ENCODE results near the gene CATSPERB. TPM values are rescaled to one million over a fixed set of nuclear protein-coding genes. Genes with fewer than 3 reads are reported as not detected.

CATSPERB gene
- total and polyA plus RNA-seq, 9 of the 15 experiments (the other 6 are each of a cell fraction or from before 2014, with no cell fraction given) = 0.05 to 1.4 (median 0.89) TPM

DNA sequence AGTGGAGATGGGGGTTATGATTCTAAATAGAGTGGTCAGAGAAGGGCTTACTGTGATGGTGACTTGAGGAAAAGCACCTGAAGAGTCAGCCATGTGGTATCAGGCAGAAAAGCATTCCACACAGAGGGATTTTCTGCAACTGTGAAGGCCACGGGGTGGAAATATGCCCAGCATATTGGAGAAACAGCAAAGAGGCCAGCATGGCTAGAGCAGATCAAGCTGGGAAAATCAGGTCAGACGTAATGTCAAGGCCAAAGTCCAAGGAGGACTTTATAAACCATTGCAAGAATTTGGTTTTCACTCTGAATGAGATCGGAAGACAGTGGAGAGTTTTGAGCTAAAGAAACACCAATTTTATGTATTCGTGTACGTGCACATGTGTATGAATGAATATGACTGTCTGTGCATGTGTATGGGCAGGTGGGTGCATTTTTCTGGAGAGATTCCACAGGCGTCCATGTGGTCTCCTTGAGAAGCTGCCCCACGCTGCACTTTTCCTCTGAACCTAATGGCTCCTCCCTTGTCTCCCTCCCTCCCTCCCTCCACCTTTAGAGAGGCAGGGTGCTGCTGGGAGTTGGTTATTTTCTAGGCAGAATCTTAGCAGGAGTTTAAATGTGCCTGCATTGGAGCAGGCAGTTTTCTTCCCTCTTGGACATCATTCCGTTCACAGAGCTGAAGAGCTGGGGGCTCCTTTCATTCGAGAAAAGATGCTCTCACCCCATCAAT lies 124.4 kb downstream of the CATSPERB start:
- no peaks in the 10 kb centered on the region for H3K9me3 ChIP-seq (replicated peaks; ENCODE audit: control insufficient read depth, insufficient read depth, low read depth, low read length)
- ATAC-seq = peak; percentile 47; the same call in 2 of the 3 replicates

More for the DNA sequence above, 124.4 kb downstream of the CATSPERB start:
- no TSS peak for BruUV-seq (replicated peaks)
- TF ChIP-seq MCM5 (IDR thresholded peaks at IDR 0.05; ENCODE audit: low read depth) = no peak
- TF ChIP-seq TEAD1 (CRISPR knock-in tag; IDR thresholded peaks at IDR 0.05) = no peak
- TF ChIP-seq, protein P1, sequence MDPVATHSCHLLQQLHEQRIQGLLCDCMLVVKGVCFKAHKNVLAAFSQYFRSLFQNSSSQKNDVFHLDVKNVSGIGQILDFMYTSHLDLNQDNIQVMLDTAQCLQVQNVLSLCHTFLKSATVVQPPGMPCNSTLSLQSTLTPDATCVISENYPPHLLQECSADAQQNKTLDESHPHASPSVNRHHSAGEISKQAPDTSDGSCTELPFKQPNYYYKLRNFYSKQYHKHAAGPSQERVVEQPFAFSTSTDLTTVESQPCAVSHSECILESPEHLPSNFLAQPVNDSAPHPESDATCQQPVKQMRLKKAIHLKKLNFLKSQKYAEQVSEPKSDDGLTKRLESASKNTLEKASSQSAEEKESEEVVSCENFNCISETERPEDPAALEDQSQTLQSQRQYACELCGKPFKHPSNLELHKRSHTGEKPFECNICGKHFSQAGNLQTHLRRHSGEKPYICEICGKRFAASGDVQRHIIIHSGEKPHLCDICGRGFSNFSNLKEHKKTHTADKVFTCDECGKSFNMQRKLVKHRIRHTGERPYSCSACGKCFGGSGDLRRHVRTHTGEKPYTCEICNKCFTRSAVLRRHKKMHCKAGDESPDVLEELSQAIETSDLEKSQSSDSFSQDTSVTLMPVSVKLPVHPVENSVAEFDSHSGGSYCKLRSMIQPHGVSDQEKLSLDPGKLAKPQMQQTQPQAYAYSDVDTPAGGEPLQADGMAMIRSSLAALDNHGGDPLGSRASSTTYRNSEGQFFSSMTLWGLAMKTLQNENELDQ (CRISPR knock-in tag; IDR thresholded peaks at IDR 0.05; ENCODE audit: borderline replicate concordance) = no peak
- no peak for TF ChIP-seq ZNF24 (IDR thresholded peaks at IDR 0.05)
- TF ChIP-seq TSC22D4 (tag; IDR thresholded peaks at IDR 0.05) = no peak
- TF ChIP-seq ZNF668 (CRISPR knock-in tag; IDR thresholded peaks at IDR 0.05) = no peak
- no peak for TF ChIP-seq CHAMP1 (IDR thresholded peaks at IDR 0.05)
- no peak for TF ChIP-seq ZNF507 (tag; conservative IDR thresholded peaks at IDR 0.05)
- TF ChIP-seq ZNF140 (CRISPR knock-in tag; IDR thresholded peaks at IDR 0.05) = no peak
- TF ChIP-seq TSHZ1 (CRISPR knock-in tag; IDR thresholded peaks at IDR 0.05) = no peak
- Histone ChIP-seq H3K4me1 (replicated peaks in 1 of 2; ENCODE audit: control insufficient read depth in 2 of 2, insufficient read depth in 2 of 2, low read length in 2 of 2) (no peaks in the 10 kb centered on the region; a peak in 1 of 5 replicates), H3K9me1 (ENCODE audit: control insufficient read depth, insufficient read depth, low read length) (no peaks in the 10 kb centered on the region), H3K4me2 (ENCODE audit: insufficient read depth, low read length) (no peak overlapping the region), H2AFZ (ENCODE audit: low read depth, low read length) (peak overlapping the region; percentile 72), H3K79me2 (ENCODE audit: control insufficient read depth, insufficient read depth, low read length) (no peaks in the 10 kb centered on the region), H3K27ac (ENCODE audit: extremely low read depth, low read depth, low read length) (no peak overlapping the region), H3K36me3 (ENCODE audit: control insufficient read depth, insufficient read depth, low read length) (no peaks in the 10 kb centered on the region), H3K4me3 (no peak overlapping the region), H4K20me1 (replicated peaks; ENCODE audit: control insufficient read depth, insufficient read depth, low read length) (no peaks in the 10 kb centered on the region), H3K27me3 (ENCODE audit: control insufficient read depth in 2 of 2, insufficient read depth in 2 of 2, low read length in 2 of 2) (no peaks in the 10 kb centered on the region; a peak in 1 of 5 replicates), H3K9ac (ENCODE audit: insufficient read depth in 1 of 2, low read depth in 2 of 2, low read length in 2 of 2) (no peak overlapping the region)
- WGBS (ENCODE audit: insufficient coverage, low coverage, missing lambda C conversion rate) = 56% methylated on average over 7 of the region's 9 CpGs
- in situ Hi-C loops (cut with MboI) = no loop called here
- FAIRE-seq (no peak), DNase-seq (ENCODE audit: extremely low read depth in 1 of 4, low spot score in 3 of 4) (peak in 1 of 4 experiments; percentile 13)
- ChIA-PET POLR2A (interaction anchor here (0.6 to 1.5 kb wide), 2 partner anchors 10 to 105 kb away, joined by 3 read pairs; no protein-coding TSS in a partner anchor), CTCF (ENCODE audit: low intra/inter-chr PET ratio) (no interaction called here)
- intact Hi-C loops (cut with micrococcal nuclease) = no loop called here
